Stimulated activated naive CD8-positive, alpha-beta T cell treated with anti-CD3 and anti-CD28 coated beads, Interleukin-15, Interleukin-2, amounts not matched to agents 100 U/mL and 50 U/mL, for 24 hours (primary cell): ENCODE data around the gene EIF5.

Source experiments
- ATAC-seq: fragments of 150-1000 bp; cut with Tn5 transposase; one replicate; pipeline ENCODE4 v1.10.0; 2021
- DNase-seq: peaks from one replicate; pipeline ENCODE4 v3.0.0; 2021

Gene EIF5

GRCh38 chr14:103310576-103311095, 23.4 kb upstream of the EIF5 start:
- no peak for DNase-seq
- ATAC-seq, result no peak

- no peak for DNase-seq
- ATAC-seq, result no peak
Measured at GRCh38 chr14:103311171-103311997, 22.7 kb upstream of the EIF5 start.

DNA sequence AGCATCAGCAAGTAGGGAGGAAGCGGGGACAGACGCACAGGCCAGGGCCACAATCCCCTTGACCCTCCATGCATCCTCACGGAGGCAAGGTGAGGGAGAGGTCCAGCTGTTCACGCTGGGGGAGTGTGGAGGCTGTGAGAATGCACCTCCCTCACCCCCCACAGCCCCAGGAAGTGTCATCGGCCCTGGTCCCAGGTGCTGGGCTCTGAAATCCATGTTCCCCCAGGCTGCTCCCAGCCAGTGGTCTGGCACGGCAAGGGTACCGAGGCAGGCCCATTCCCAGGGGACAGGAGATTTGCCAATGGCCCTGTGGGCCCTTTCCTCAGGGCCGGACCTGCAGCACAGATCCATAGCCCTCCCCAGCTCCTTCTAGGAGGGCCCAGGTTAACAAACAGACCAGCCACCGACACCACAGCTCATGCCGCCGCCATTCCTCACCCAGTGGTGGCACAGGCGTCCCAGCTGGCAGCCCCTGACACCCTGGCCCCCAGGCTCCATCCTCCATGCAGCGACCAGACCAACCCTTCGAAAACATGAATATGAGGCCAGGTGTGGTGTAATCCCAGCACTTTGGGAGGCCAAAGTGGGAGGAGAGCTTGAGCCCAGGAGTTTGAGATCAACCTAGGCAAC, 21.9 kb upstream of the EIF5 start:
- DNase-seq (no peak), ATAC-seq (no peak)

GRCh38 chr14:103313704-103314103, 20.3 kb upstream of the EIF5 start:
- DNase-seq (no peak), ATAC-seq (no peak)

DNA sequence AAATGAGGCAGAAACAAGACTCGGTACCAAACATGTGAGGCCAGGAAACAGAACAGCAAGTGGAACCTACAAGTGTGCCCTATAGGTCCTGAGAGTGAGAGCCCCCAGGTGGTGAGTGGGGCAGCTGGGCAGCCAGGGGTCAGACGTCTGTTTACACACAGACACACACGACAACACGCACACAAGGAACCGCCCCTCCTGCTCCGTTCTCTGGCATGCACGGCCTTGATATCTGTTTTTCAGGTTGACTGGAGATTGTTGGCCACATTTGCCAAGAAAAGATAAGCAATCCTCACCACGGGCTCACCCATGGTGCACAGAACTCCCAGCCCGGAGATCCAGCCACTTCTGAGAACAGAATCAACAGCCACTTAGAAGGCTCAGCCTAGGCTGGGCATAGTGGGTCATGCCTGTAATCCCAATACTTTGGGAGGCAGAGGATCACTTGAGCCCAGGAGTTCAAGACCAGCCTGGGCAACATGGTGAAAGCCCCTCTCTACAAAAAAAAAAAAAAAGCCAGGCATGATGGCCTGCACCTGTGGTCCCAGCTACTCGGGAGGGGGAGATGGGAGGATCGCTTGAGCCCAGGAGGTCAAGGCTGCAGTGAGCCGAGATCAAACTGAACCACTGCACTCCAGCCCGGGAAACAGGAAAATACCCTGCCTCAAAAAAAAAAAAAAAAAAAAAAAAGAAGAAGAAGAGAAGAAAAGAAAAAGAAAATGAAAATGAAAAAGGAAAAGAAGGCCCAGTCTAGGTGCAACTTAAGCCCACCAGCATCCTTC, 19.4 kb upstream of the EIF5 start:
- no peak for DNase-seq

GRCh38 chr14:103315351-103315911, 18.6 kb upstream of the EIF5 start:
- no peak for DNase-seq
- ATAC-seq, result no peak

More for the DNA sequence above, 19.4 kb upstream of the EIF5 start:
- no peak for ATAC-seq

DNA sequence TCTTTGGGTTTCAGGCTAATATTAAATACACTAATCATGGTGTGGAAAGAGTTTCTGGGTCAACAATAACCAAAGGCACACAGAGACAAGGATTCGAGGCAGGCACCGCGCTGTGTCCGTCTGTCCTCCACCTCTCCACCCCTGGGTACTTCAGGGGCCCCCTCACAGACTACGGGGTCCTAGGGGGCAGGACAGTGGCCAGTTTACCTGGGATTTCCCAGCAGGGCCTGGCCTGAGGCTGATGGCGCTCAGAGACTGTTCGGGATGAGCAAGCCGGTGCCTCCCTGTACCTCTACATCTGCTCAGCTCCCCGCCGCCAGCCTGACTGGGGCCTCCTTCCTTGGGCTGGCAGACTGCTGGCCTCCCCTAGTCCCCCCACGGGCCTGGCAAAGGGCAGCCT, 18.1 kb upstream of the EIF5 start:
- ATAC-seq, result no peak
- DNase-seq, result no peak

DNA sequence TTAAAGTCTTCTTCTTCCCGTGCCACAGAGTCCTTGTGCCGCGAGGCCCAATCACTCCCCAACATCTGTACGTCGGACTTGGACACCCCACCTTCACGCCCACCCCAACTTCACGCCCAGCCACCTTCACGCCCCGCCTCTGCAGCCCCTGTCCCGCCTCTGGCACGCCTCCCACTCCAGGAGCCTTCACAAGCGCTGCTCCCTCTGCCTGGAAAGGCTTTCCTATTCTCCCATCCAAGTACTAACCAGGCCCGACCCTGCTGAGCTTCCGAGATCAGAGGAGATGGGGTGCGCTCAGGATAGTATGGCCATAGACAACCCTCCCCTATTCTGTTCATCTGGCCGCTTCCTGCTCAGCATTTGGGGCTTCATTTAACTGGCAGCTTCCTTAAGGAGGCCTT, 17.3 kb upstream of the EIF5 start:
- ATAC-seq (no peak), DNase-seq (no peak)

DNA sequence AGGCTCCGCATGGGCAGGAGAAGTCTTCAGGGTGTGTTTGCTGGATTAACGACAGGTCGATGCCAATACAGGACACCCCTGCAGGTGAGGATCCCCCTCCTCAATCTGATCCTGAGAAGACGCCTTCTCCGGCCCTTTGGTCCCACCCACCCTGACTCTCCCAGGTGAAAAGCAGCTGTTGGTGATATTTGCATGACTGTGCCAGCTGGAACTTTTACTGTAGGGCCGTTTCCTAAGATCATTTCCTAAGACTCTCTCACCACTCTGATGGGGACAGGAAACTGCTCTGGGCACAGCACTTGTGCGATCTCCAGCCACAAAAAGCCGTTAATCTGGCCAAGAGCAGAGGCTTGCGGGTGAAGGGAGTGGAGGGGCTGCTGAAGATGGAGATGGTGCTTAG, 16.8 kb upstream of the EIF5 start:
- DNase-seq (no peak), ATAC-seq (no peak)

GRCh38 chr14:103317976-103318580, 16.0 kb upstream of the EIF5 start:
- DNase-seq, result no peak
- no peak for ATAC-seq

DNA sequence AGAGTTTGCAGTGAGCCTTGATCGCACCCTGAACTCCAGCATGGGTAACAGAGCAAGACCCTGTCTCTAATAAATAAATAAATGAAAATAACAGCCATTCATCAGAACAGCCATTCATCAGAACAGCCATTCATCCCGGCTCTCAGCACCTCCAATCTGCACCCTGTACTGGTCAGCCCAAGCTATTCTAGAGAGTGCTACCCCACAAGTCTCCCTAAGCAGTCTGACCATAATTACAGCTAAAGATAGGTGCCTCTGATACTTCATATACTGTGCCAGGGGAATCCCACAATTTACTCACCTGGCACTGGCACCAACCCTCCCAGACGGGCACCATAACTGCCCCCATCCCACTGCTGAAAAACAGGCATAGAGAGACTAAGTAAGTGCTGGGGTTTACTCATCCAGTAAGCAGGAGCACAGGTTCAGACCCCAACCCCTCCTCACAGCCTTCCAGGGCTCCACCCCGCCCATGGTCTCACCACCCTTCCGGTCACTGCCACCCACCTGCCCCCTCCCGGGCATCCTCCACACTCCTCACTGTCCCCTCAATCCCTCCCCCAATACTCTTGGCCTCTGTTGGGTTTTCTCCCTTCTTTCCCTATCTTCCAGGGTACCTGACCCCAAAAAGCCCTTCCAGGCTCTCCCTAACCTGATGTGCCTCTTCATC, 15.2 kb upstream of the EIF5 start:
- ATAC-seq (no peak), DNase-seq (no peak)

DNA sequence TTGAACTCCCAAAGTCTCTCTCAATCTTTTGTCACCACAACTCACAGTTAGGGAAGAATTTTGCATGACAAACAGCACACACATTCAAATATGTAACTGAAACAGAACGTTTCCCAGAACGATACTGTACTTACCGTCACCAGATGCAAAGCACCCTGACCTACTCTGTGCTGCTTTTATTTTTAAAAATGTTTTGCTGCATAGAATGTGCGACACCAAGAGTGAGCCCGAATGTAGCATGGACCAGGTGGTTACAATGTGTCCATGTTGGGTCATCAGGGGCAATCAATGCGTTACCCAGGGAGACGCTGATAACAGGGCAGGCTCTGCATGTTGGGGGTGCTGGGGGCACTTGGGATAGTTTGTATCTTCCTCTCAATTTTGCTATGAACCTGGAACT, 14.6 kb upstream of the EIF5 start:
- ATAC-seq, result no peak
- no peak for DNase-seq

DNA sequence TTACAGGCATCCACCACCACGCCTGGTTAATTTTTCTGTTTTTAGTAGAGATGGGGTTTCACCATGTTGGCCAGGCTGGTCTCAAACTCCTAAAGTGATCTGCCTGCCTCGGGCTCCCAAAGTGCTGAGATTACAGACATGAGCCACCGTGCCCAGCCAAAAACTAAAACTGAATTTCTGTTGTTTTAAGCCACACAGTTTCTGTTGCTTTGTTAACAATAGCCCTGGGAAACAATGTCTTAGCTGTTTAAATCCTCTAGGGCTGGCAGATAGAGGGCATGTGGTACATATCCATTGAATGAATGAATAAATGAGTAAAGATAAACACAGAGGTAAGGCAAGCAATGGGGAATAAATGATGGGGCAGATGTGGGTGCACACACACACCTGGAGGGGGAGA, 8.0 kb upstream of the EIF5 start:
- no peak for ATAC-seq
- DNase-seq, result no peak

- DNase-seq, result no peak
- ATAC-seq, result no peak
Measured at GRCh38 chr14:103328941-103329340, 5.1 kb upstream of the EIF5 start.

- no peak for ATAC-seq
- no peak for DNase-seq
Measured at GRCh38 chr14:103329401-103330347, 4.4 kb upstream of the EIF5 start.

DNA sequence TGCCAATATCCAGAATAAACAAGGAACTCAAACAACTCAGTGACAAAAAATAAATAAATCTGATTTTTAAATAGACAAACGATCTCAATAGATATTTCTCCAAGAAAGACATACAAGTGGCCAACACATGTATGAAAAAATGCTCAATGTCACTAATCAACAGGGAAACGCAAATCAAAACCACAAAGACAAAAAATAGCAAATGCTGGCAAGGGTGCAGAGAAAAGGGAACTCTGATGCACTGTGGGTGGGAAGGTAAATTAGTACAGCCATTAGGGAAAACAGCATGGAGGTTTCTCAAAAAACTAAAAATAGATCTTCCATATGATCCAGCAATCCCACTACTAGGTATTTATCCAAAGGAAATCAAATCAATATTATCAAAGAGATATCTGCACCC, 3.5 kb upstream of the EIF5 start:
- no peak for DNase-seq
- no peak for ATAC-seq

DNA sequence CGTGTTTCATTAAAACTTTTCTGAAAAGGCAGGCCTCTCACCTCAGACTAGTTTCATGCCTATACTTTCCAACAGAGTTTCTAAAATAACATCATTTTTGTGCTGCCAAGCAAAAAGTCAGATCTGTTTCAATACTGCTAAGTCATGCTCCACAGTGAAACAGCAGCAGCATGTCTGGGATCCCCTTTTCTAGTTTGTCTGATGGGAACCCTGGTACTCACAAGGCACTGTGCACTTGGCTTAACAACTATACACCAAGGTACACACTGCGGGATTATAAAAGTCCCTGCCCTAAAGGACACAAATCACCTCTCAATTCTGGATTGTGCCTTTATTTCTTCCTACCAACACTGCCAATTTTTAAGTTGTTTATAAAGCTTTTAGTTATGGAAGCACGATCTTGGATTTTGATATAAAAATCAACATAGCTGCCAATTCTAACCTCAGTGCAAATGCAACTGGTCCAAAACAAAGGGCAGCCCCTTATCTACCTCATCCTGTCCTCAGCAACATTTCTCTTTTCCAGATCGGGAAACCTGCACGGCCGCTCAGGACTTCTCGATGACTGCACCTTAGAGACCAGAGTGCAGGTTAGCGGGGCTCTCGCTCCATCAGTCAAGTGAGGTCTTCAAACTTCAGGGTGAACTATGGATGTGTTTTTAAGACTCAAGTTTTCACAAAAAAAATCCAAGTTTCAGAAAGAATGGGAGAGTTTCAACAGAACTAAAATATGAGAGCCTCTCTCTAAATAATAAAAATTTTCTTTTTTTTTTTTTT, 1.7 kb upstream of the EIF5 start:
- DNase-seq, result no peak
- ATAC-seq, result no peak

GRCh38 chr14:103334644-103335622, 896 bp downstream of the EIF5 start:
- DNase-seq, result peak; percentile 86
- ATAC-seq, result peak; percentile 54
